ENCODE data around the gene GLB1L3. TPM values are rescaled to one million over a fixed set of nuclear protein-coding genes. Genes with fewer than 3 reads are reported as not detected.

The GLB1L3 gene
- total and polyA plus RNA-seq, 2 of the 4 experiments (the other 2 are of a cell fraction): not detected

GRCh38 chr11:134246678-134247077 is 29.5 kb upstream of the GLB1L3 start:
- Histone ChIP-seq H3K27ac (ENCODE audit: insufficient read depth, low read length) (no peak overlapping the region), H3K4me3 (ENCODE audit: insufficient read depth, low read depth, low read length) (no peak overlapping the region), H3K4me1 (ENCODE audit: control insufficient read depth, insufficient read depth, low read length) (no peaks in the 10 kb centered on the region), H2BK20ac (ENCODE audit: low read depth, low read length) (no peak overlapping the region), H3K36me3 (ENCODE audit: control insufficient read depth, insufficient read depth, low read length) (peaks cover 64% of the 10 kb centered on the region), H4K8ac (ENCODE audit: low read depth in 2 of 2, low read length in 2 of 2) (no peak overlapping the region), H4K91ac (ENCODE audit: insufficient read depth, low read depth, low read length) (no peak overlapping the region), H2AK5ac (ENCODE audit: low read depth, low read length) (no peak overlapping the region), H2AK9ac (replicated peaks; ENCODE audit: low read depth, low read length, poor library complexity) (no peak overlapping the region), H4K20me1 (ENCODE audit: insufficient read depth, low read length) (no peaks in the 10 kb centered on the region), H2BK15ac (ENCODE audit: low read depth, low read length) (no peak overlapping the region), H2BK120ac (ENCODE audit: low read depth, low read length) (no peak overlapping the region), H3K14ac (replicated peaks; ENCODE audit: low read depth, low read length) (no peak overlapping the region), H4K5ac (ENCODE audit: low read depth, low read length) (no peak overlapping the region), H3K9ac (ENCODE audit: low read depth, low read length) (no peak overlapping the region), H3K56ac (ENCODE audit: extremely low read depth, insufficient read depth, low read length) (no peak overlapping the region), H2BK5ac (ENCODE audit: low read depth, low read length, poor library complexity, severe bottlenecking) (no peak overlapping the region), H2AFZ (replicated peaks; ENCODE audit: low read length, poor library complexity) (no peak overlapping the region), H3K4ac (ENCODE audit: low read depth, low read length) (no peak overlapping the region), H3K79me1 (ENCODE audit: low read depth in 1 of 2, low read length in 2 of 2) (peaks cover 2 to 3% of the 10 kb centered on the region in 2 experiments; a peak in 2 of 4 replicates), H3K4me2 (ENCODE audit: low read depth, low read length) (no peak overlapping the region), H3K23ac (ENCODE audit: low read depth, low read length) (no peak overlapping the region), H3K18ac (ENCODE audit: low read depth, low read length) (no peak overlapping the region), H3K9me1 (ENCODE audit: insufficient read depth, low read length) (no peaks in the 10 kb centered on the region; the same call in 1 of the 2 replicates), H3K9me3 (ENCODE audit: control insufficient read depth, insufficient read depth, low read length) (no peaks in the 10 kb centered on the region), H3K27me3 (ENCODE audit: control insufficient read depth, insufficient read depth, low read length) (no peaks in the 10 kb centered on the region)
- POLR2A ChIA-PET (ENCODE audit: unreplicated experiment): no interaction called here
- CTCF ChIA-PET: no interaction called here
- WGBS, 2 experiments (ENCODE audit: extremely low coverage in 2 of 2, insufficient read length in 1 of 2): no CpG with 5 or more reads among the region's 4 CpGs
- DNase-seq (no peak), ATAC-seq (ENCODE audit: low read depth) (no peak)
- intact Hi-C loops (cut with micrococcal nuclease): no loop called here
- no peak for TF ChIP-seq MAFK (IDR thresholded peaks at IDR 0.05; ENCODE audit: low read depth, low read length)
- no peak for TF ChIP-seq RAD21 (IDR thresholded peaks at IDR 0.05; ENCODE audit: low read length)
- TF ChIP-seq MAZ (IDR thresholded peaks at IDR 0.05; ENCODE audit: borderline replicate concordance, low read depth, low read length): no peak
- TF ChIP-seq CTCF (conservative IDR thresholded peaks at IDR 0.05; ENCODE audit: low read depth, low read length): no peak
- no peak for TF ChIP-seq FOS (IDR thresholded peaks at IDR 0.05; ENCODE audit: low read depth, low read length)
- TF ChIP-seq CEBPB (IDR thresholded peaks at IDR 0.05; ENCODE audit: low read depth, low read length): no peak
- no peak for TF ChIP-seq RFX5 (IDR thresholded peaks at IDR 0.05; ENCODE audit: low read depth, low read length)
- TF ChIP-seq NFE2L2 (IDR thresholded peaks at IDR 0.05; ENCODE audit: low read depth, low read length): no peak
- TF ChIP-seq MXI1 (IDR thresholded peaks at IDR 0.05; ENCODE audit: borderline replicate concordance, low read depth, low read length): no peak
- BruUV-seq (replicated peaks): no TSS peak
- dilution Hi-C loops (cut with HindIII; ENCODE audit: low sequenced_read_pairs, unreplicated experiment): no loop called here
- in situ Hi-C loops (cut with MboI; ENCODE audit: low sequenced_read_pairs): no loop called here

Measured in IMR-90 (cell line).